Progenitor cell of endocrine pancreas (in vitro differentiated cells): ENCODE measurements around the gene GULP1. TPM values are rescaled to one million over a fixed set of nuclear protein-coding genes. Genes with fewer than 3 reads are reported as not detected.
A peak's percentile ranks its signal among the peaks of the same experiment; 100 is the strongest.

ENCODE experiments used
- DNase-seq: peaks from one replicate; pipeline ENCODE4 v3.0.0; 2021; ENCODE audit warnings: low spot score; ENCODE audit not compliant: unreplicated experiment
- H3K27ac Mint-ChIP-seq: 2 replicates; pipeline ENCODE4 v1.8.0; 2021; ENCODE audit warnings: mild to moderate bottlenecking, moderate library complexity, mixed read lengths
- H3K27me3 Mint-ChIP-seq: 2 replicates; pipeline ENCODE4 v1.8.0; 2021; ENCODE audit warnings: mixed read lengths
- H3K36me3 Mint-ChIP-seq: 2 replicates; pipeline ENCODE4 v1.8.0; 2022; ENCODE audit warnings: mixed read lengths; ENCODE audit not compliant: insufficient read depth
- H3K4me1 Mint-ChIP-seq: 2 replicates; pipeline ENCODE4 v1.8.0; 2021; ENCODE audit warnings: low read depth, mixed read lengths
- H3K4me3 Mint-ChIP-seq: 2 replicates; pipeline ENCODE4 v1.8.0; 2021; ENCODE audit warnings: low read depth, mild to moderate bottlenecking, moderate library complexity, mixed read lengths
- H3K9me3 Mint-ChIP-seq: 2 replicates; pipeline ENCODE4 v1.8.0; 2021; ENCODE audit warnings: low read depth, mixed read lengths
- total RNA-seq: library from RNA; stranded (reverse); gene quantifications from 2 replicates; pipeline ENCODE4 v1.2.1, GENCODE V29; 2021
- TF ChIP-seq, protein P1 (sequence below): fragments of 200-600 bp; sonication (generic); IDR thresholded peaks from one replicate; pipeline ENCODE4 v1.5.0; 2021; ENCODE audit warnings: antibody characterized with exemption, mild to moderate bottlenecking; ENCODE audit not compliant: unreplicated experiment

GULP1 gene
- total RNA-seq, 1 donor from 2014 or later, result 39.4 TPM

DNA sequence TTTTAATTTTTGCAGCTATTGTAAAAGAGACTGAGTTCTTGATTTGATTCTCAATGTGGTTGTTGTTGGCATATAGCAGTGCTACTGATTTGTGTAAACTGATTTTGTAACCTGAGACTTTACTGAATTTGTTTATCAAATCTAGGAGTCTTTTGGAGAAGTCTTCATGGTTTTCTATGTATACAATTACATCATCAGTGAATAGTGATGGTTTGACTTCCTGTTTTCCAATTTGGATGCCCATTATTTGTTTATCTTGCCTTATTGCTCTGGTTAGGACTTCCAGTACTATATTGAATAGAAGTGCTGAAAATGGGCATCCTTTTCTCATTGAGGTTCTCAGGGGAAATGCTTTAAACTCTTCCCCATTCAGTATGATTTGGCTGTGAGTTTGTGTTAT is 99.7 kb downstream of the GULP1 start:
- peaks cover 32% of the 10 kb centered on the region for H3K9me3 Mint-ChIP-seq
- H3K36me3 Mint-ChIP-seq, result peaks cover 14% of the 10 kb centered on the region
- H3K4me3 Mint-ChIP-seq, result no peak overlapping the region
- H3K27ac Mint-ChIP-seq, result no peak overlapping the region
- TF ChIP-seq, protein P1, sequence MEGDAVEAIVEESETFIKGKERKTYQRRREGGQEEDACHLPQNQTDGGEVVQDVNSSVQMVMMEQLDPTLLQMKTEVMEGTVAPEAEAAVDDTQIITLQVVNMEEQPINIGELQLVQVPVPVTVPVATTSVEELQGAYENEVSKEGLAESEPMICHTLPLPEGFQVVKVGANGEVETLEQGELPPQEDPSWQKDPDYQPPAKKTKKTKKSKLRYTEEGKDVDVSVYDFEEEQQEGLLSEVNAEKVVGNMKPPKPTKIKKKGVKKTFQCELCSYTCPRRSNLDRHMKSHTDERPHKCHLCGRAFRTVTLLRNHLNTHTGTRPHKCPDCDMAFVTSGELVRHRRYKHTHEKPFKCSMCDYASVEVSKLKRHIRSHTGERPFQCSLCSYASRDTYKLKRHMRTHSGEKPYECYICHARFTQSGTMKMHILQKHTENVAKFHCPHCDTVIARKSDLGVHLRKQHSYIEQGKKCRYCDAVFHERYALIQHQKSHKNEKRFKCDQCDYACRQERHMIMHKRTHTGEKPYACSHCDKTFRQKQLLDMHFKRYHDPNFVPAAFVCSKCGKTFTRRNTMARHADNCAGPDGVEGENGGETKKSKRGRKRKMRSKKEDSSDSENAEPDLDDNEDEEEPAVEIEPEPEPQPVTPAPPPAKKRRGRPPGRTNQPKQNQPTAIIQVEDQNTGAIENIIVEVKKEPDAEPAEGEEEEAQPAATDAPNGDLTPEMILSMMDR, result no peak
- peaks cover 8% of the 10 kb centered on the region for H3K4me1 Mint-ChIP-seq
- H3K27me3 Mint-ChIP-seq, result no peaks in the 10 kb centered on the region
- DNase-seq, result no peak

DNA sequence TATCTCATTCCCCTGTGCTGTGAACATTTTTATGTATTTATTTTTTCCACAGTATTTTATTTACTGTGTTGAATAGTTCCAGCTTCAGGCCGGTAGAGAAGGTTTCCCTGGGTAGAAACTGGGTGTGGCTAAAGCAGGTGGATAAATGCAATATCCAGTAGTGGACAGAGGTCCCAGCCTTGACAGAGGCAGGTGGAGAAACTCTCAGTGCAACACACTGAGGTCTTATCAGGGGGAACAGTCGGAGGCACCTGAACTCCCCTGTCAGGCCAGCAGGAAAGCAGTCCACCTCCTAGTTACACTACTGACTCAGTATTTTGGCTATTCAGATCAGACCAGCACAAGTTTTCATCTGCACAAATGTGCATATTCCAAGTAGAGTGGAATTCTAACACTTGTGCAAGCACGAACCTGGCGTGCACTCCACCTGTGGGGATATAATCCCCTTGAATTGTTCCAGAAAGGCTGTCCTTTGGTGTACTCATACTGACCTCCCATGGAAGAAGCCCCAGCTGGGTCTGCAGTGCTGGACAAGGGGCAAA is 103.3 kb downstream of the GULP1 start:
- TF ChIP-seq, protein P1, result no peak
- H3K4me3 Mint-ChIP-seq, result no peak overlapping the region
- H3K27ac Mint-ChIP-seq, result no peak overlapping the region
- H3K9me3 Mint-ChIP-seq, result peaks cover 30% of the 10 kb centered on the region
- DNase-seq, result no peak
- peaks cover 12% of the 10 kb centered on the region for H3K36me3 Mint-ChIP-seq
- peaks cover 10% of the 10 kb centered on the region for H3K4me1 Mint-ChIP-seq
- no peaks in the 10 kb centered on the region for H3K27me3 Mint-ChIP-seq

DNA sequence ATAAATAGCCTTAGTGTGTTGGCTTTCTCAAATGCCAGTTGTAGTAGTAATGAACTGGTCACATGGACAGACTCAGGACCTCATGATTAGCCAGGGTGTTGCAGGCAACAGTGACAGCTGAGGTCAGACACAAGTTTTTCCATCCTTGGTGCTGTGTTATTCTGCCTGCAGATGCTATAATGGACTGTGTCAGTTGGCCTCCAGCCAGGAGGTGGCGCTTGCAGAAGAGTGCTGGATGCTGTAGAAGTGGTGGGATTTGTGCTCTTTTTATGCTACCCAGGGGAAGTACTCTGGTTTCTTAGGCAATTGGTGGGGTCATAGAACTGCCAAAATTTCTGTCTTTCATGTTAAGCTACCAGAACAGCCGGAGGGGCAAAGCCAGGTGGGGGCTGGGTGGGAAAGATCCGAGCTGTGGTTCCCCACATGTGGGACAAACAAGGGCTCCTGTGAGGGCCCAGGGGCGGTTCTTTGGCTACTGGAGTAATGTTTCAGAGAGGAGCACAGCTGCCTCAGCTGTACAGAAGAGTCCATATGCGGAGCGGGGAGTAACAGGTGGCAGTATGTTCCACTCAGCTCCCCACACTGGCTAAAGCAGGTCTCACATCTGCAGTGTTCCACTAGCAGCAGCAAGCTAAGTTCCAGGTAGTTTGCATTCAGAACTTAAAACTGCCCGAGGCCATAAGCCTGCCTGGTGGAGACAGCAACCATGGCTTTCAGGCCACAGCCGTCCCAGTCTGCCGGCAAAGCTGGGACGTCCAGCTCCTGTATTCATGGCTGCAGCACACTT is 104.4 kb downstream of the GULP1 start:
- H3K36me3 Mint-ChIP-seq, result peaks cover 8% of the 10 kb centered on the region
- TF ChIP-seq, protein P1, result no peak
- H3K4me3 Mint-ChIP-seq, result no peak overlapping the region
- no peak for DNase-seq
- no peaks in the 10 kb centered on the region for H3K27me3 Mint-ChIP-seq
- peaks cover 10% of the 10 kb centered on the region for H3K4me1 Mint-ChIP-seq
- H3K9me3 Mint-ChIP-seq, result peaks cover 20% of the 10 kb centered on the region
- H3K27ac Mint-ChIP-seq, result peak overlapping the region; percentile 80

DNA sequence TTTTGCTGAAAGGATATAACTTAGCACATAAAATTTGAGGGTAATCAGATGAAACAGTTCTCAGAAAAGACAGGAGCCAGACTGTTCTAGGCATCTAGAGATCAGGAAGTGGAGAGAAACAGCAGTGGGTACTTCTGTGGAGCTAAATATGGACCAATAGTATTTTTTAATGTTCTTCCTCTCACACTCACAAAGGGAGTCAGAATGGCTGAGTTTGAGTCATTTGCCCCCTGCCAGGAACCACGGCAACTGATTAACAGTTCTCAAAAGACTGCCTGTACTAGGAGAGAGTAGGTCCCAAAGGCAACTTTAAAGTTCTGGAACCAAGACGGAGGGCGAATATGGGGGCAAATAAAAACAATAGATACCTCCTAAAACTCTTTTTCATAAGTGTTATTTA is 107.5 kb downstream of the GULP1 start:
- Mint-ChIP-seq H3K4me1 (peaks cover 8% of the 10 kb centered on the region), H3K9me3 (no peaks in the 10 kb centered on the region), H3K4me3 (no peak overlapping the region), H3K27ac (peak overlapping the region; percentile 60), H3K36me3 (no peaks in the 10 kb centered on the region), H3K27me3 (no peaks in the 10 kb centered on the region)
- DNase-seq, result no peak
- TF ChIP-seq, protein P1, result no peak

DNA sequence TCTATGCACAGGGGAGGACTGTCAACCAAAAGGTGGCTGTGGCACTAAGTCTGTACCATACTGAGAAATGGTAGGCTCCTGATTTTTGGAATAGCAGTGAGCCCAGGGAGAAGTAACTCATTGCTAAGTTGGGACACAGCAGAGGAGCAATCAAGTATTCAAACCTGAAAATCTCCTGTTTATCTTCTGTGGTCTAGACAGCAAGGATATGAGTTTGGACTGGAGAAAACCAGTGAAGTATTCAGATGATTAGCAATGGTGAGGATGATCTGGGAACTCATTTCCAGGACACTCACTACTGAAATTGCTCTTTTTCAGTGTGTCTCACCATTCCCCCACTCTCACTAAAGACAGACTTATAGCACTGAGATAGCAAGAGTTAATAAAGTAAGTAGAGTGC is 112.0 kb downstream of the GULP1 start:
- H3K27me3 Mint-ChIP-seq, result no peaks in the 10 kb centered on the region
- H3K36me3 Mint-ChIP-seq, result peaks cover 7% of the 10 kb centered on the region
- H3K4me1 Mint-ChIP-seq, result peaks cover 3% of the 10 kb centered on the region
- DNase-seq, result no peak
- TF ChIP-seq, protein P1, result no peak
- peaks cover 17% of the 10 kb centered on the region for H3K9me3 Mint-ChIP-seq
- no peak overlapping the region for H3K4me3 Mint-ChIP-seq
- no peak overlapping the region for H3K27ac Mint-ChIP-seq
